GM18858 (cell line): ENCODE data around the gene SLC29A3.

Experiments used
- ATAC-seq: cut with Tn5 transposase; IDR thresholded peaks from one replicate; pipeline ENCODE4 v1.9.1; 2021; ENCODE audit not compliant: unreplicated experiment

Gene SLC29A3

GRCh38 chr10:71366690-71367089, 47.6 kb downstream of the SLC29A3 start:
- ATAC-seq = no peak

DNA sequence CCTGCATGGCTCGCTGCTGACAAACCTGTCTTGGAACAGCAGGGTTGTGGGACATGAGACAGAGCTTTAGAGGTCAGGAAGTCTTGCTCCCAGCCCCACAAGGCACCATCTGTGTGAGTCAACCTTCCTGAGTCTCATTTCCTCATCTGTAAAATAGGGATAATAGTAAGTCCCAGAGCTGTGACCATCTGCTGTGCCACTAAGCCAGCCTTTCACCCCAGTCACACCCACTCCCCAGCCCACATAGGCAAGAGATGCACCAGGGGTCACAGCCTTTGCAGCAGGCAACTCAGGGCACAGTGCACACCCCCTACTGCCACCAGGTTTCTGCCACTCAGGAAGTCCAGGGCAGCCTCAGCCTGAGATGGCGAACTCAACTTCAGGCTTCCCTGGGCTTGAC, 48.2 kb downstream of the SLC29A3 start:
- no peak for ATAC-seq

- no peak for ATAC-seq
Measured at GRCh38 chr10:71368176-71368575, 49.1 kb downstream of the SLC29A3 start.

DNA sequence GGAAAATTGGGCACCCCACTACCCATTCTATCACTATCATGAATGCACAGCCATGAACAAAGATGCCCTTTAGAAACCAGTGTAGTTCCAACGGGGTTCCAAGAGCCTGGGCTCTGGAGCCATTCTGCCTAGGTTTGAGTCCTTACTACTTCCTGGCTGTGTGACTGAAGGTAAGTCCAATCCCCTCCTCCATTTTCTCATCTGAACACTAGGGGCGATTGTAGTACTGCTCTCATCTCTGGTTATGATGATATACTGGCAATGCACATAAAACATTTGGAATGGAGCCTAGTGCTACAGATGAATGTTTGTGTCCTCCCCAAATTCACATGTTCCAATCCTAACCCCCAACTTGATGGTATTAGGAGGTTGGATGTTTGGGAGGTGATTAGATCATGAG, 49.6 kb downstream of the SLC29A3 start:
- ATAC-seq = no peak

- ATAC-seq = no peak
Measured at GRCh38 chr10:71369602-71370001, 50.5 kb downstream of the SLC29A3 start.

- no peak for ATAC-seq
Measured at GRCh38 chr10:71370031-71370430, 51.0 kb downstream of the SLC29A3 start.

GRCh38 chr10:71371750-71372166, 52.7 kb downstream of the SLC29A3 start:
- ATAC-seq = peak; percentile 37

DNA sequence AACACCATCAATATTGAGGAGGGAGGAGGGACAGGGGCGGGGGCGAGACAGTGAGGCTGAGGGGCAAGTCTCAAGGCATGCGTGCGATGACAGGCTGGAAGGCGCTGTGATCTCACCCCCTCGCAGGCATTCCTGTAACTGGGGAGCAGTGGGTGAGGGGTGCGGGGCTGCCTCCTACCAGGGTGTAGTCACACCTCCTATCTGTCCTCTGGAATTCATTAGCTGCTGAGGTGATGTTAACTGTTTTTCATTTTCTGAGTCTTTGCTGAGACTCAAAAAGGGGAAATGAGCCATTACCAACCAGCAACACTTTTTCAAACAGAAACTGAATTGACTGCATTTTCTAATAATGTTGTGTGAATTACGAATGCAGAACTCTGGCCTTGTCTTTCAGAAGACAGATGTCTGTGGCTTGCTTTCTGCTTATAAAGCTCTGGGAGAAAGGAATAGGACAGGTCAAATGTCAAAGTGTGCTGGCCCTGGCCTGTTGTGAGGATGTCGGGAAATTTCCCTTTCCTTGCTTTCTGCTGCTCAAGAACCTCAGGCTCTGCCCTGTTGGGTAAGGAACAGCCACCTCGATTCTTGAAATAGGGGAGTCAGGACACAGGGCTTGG, 53.9 kb downstream of the SLC29A3 start:
- ATAC-seq = peak; percentile 57

DNA sequence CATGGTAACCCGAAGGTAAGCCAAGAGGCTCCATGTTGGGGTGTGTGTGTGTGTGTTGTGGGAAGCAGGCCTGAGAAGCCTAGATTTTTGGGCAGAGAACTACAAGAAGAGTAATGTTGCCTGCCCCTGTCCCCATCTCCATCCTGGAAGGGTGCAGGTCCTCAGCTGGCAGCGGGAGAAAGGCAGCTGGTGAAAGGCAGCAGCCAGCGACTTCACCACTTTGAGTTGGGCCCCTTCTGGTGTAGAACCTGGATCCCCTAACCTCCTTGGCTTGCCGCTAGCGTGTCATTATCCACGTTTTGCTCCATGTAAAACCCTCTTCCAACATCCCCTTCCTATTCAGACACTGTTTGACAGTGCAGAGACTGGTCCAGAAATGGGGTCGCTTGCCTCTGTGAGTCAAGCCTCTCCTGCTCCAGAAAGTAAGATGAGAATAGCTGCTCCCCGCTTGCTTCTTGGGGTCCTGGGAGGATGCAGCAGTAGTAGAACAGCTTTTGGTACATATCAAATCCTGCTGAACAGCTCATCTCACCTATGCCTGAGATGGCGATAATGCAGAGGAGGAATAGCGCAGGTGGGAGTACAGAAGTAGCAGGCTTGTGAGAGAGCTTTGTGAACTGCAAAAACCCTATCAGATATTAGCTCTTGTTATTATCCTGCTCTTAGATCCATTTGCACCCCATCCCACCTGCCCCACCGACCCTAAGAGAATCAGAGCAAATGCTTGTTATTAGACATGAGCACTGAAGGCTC, 55.6 kb downstream of the SLC29A3 start:
- no peak for ATAC-seq

- no peak for ATAC-seq
Measured at GRCh38 chr10:71375952-71376351, 56.9 kb downstream of the SLC29A3 start.

- no peak for ATAC-seq
Measured at GRCh38 chr10:71378336-71379117, 59.5 kb downstream of the SLC29A3 start.

- no peak for ATAC-seq
Measured at GRCh38 chr10:71379118-71379766, 60.2 kb downstream of the SLC29A3 start.

DNA sequence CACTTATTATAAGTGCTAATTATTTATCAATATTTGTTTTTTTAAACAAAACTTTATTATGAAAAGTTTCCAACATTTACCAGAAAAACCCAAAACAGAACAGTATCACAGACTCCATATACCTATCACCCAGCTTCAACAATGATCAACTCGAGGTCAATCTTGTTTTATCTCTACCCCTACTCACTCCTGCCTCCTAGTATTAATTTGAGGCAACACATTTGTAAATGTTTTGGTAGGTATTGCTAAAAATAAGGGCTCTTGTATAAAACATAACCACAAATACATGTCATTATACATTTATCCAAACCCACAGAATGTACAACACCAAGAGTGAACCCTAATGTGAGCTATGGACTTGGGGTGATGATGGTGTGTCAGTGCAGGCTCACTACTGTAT, 61.8 kb downstream of the SLC29A3 start:
- no peak for ATAC-seq

GRCh38 chr10:71381611-71382010, 62.6 kb downstream of the SLC29A3 start:
- ATAC-seq = no peak

- no peak for ATAC-seq
Measured at GRCh38 chr10:71382028-71382427, 63.0 kb downstream of the SLC29A3 start.

DNA sequence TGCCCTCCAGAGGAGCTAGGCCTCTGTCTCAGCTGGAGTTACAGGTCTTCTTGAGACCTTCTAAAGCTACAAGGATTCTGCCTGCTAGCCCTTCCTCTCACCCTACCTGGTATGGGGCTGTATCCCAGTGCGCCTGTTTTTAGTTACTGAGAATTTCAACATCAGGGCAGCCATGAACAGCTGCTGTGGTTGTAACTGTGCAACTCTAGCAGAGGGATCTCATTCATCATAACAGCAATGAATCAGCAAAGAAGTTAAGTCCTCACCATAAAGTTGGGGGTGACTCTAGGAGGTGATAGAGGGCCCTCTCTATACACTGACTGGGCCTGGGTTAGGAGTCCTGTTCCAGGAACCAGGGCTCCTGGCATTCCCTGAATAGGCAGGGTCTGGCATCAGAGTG, 63.7 kb downstream of the SLC29A3 start:
- no peak for ATAC-seq

DNA sequence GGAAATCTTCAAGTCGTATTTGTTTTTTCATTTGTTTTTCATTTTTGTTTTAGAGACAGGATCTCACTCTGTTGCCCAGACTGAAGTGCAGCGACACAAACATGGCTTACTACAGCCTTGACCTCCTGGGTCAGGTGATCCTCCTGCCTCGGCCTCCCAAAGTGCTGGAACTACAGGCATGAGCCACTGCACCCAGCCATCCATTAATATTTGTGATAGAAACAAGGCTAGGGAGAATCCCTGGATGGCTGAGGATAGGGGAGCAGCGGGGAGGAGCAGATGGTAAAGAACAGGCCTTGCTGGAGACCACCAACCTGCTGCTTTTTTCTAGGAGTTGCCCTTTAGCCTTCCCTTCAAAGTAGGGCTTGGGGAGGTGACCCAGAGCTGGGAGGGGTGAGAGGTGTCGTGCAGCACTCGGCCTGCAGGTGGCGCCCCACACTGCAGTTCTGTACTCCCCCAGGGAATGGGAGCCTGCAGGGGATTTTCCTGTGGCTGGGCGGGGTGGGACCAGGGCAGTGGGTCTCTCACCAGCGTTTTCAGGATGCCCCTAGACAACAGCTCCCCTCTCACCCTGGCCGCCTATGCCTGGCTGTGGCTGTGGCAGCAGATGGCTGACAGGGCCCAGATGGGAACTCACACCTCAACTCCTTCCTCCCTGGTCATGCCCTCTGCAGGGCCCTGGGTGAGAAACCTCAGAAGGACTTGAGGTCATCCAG, 65.1 kb downstream of the SLC29A3 start:
- ATAC-seq = no peak

GRCh38 chr10:71388171-71388570, 69.1 kb downstream of the SLC29A3 start:
- no peak for ATAC-seq

DNA sequence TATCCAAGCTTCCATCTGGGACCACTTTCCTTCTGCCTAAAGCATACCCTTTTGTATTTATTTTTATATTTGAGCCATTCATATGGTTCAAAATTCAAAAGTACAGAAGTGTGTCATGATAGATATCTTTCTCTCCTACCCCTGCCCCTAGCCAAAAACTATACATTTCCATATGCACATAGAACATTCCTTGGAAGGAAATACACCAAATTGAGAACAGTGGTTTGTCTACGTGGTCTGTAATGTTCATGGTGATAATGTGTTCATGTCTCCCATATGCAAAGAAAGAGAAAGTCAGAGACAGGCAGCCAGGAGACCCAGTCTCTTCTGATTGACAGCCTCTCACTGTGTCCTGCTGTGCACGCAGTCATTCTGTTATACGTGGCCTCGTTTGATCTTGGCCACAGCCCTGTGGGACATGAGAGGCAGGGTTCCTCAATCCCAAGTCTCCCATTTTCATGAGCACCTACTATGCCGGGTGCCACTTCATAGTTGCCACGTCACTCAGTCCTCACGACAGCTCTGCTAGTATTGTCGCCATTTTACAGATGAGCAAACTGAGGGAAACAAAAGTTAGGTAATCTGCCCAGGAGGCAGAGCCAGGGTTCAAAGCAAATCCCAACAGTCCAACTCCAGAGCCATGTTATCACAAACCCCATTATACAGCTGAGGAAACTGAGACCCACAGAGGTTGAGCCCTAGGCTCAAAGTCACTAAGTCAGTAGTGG, 69.7 kb downstream of the SLC29A3 start:
- ATAC-seq = no peak

DNA sequence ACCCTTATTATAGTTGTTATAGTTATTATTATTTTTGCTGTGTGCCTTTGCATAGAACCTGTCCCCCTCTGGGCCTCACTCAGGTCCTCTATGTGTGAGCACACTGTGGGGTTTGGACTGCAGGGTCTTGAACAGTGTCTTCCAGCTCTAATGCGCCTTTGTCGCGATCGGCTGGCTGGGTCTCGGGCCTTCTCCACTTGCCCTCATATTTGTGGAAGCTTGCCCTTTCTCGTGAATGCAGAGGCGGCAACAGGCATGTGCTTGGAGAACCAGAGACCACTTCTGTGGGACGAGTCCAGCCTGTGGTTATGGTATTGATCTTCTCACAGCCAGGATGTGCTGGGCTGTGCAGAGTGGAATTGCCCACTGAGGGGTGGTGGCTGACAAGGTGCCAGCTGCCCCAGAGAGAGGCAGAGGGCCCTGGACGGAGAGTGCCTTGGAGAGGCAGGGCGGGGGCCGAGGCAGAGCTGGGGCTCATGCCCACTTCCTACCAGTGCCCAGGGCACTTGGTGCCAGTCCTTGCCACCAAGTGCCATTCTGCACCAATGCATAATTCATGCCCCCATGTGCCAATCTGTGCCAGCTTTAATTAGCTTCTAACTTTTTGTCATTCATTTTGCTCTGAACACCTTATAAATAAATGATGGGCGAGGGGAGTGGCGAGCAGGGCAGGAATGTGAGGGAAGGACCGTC, 70.9 kb downstream of the SLC29A3 start:
- ATAC-seq = no peak
